GM10847 (cell line): ENCODE measurements around the gene C19orf25.

Experiments
- POLR2A ChIP-seq: IDR thresholded peaks from 2 replicates; pipeline ENCODE4 v1.6.1; 2011; ENCODE audit not compliant: insufficient read length; ENCODE audit errors: extremely low read depth

The C19orf25 gene

DNA sequence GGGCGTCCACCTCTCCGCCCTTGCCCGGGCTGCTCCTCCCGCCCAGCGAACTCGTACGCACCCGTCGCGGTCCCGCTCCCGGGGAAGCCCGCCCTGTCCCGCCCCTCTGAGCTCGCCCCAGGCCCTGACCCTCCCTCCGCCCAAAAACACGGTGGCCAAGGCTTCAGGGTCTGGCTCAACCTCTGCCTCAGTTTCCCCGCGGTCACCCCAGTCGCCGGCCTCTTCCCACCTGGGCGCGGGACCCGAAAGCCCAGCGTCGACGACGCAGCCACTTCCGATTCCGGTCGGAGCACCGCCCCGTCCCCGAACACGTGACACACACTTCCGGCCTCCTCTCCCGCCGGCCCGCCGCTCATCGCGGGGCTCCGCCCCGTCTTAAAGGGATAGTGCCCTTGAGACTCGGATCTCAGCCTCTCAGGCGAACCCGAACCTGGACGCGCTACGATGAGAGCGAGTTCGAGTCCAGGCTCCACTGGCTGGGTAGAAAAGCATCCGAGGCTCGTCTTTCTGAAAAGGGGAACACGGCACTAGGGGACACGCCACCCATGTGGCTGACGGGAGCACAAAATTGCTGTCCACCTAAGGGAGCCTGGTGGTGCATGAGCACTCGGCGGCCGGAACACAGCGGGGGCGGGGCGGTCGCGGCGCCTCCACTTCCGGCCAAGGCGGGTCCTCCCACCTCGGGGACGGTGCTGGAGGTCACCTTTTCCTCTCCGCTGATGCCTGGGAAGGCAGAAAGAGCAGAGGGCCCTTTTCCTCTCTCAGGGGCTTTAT lies at the start of gene C19orf25:
Gene C19orf25 (minus strand): TSS at position 282 of the 774 bp plus-strand sequence. CDS start 312 bp downstream, outside the sequence.
- peak; percentile 93 for TF ChIP-seq POLR2A

DNA sequence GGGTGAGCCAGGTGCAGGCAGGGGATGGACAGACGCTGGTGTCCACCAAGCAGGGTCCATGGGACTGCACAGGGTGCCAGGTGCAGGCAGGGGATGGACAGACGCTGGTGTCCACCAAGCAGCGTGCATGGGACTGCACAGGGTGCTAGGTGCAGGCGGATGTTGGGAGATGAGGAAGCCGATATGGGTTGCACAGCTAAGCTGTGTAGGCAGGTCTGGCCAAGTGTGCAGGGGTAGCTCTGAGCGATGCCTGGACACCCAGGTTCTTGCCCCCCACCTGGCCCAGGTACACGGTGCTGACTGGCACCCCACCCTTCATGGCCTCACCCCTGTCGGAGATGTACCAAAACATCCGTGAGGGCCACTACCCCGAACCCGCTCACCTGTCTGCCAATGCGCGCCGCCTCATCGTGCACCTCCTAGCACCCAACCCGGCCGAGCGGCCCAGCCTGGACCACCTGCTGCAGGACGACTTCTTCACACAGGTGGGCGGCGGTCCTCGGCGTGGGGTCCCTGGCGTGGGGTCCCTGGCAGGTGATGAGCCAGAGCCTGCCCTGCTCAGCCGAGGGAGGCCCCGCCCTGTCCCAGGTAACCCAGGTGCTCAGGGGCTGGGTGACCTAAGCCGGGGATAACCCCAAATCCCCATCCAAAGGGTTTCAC lies 48.8 kb upstream of the C19orf25 start:
- no peak for TF ChIP-seq POLR2A

DNA sequence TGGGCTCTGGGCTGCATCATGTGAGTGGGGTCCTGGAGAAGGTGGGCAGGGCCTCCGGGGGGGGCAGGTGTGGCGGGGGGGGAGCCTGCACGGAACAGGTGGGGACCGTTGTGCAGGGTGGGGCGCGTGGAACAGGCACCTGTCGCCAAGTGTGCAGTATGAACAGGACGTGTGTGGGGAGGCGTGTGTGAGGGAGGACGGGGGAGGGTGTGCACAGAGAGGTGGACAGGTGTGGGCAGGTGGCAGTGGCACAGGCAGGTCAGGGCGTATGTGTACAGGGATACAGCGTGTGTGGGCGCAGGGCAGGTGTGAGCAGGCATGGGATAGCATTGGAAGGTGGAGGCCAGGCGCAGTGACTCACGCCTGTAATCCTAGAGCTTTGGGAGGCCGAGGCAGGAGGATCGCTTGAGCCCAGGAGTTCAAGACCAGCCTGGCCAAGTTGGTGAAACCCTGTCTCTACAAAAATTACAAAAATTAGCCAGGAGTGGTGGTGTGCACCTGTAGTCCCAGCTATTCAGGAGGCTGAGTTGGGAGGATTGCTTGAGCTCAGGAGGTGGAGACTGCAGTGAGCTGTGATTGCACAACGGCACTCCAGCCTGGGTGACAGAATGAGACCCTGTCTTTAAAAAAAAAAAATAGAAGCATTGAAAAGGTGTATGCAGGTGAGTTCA lies 48.1 kb upstream of the C19orf25 start:
- no peak for TF ChIP-seq POLR2A

DNA sequence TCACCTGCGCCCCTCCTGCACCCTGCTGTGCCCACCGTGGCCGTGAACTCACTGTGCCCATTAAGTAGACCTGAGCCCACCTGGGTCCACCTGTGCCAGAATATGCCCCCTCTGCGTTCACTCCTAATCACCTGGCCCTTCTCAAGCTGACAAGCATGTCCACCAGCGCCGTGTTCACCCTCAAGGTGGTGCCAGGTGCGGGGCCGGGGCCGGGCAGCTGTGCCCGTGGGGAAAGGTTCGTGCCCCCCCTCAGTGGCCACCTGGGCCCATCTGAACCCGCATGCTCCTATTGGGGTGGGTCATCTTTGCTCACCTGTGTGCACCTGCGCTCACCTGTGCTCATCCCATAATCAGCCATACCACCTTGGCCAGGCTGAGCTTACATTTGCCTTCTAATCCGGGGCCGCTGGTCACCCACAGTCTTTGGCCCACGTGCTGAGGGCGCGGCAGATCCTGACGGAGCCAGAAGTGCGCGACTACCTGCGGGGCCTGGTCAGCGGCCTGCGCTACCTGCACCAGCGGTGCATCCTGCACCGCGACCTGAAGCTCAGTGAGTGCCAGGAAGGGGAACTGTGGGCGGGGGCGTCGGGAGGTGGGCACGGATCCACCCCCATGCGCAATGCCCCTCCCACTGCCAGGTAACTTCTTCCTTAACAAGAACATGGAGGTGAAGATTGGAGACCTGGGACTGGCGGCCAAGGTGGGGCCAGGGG lies 47.2 kb upstream of the C19orf25 start:
- TF ChIP-seq POLR2A = no peak

DNA sequence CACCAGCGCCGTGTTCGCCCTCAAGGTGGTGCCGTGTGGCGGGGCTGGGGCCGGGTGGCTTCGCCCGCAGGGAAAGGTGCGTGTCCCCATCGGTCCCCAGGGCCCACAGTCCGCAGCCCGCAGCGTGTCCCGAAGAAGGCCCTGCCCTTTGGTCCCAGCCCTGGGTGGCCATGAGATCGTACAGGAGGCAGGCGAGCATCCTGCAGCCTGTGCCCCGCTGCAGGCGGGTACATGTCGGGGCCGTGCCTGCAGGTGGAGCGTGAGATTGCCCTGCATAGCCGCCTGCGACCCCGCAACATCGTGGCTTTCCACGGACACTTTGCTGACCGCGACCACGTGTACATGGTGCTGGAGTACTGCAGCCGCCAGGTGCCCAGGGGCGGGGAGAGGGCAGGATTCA lies 46.3 kb upstream of the C19orf25 start:
- no peak for TF ChIP-seq POLR2A

DNA sequence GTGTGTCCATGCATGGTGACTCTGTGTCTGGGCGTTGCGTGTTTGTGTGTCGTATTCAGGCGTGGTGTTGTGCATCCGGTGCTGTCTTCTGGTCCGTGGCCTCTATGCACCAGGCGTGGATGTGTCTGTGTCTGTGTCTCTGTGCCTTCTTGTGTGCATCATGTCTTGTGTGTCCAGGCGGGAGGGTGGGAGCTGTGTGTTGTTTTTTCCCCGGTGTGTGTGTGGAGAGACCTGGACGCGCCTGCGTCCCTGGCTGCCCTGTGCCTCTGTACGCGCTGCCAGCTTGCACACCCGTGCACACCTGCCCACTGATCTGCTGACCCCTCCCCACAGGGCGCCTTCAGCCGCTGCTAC lies 45.9 kb upstream of the C19orf25 start:
- TF ChIP-seq POLR2A = no peak

DNA sequence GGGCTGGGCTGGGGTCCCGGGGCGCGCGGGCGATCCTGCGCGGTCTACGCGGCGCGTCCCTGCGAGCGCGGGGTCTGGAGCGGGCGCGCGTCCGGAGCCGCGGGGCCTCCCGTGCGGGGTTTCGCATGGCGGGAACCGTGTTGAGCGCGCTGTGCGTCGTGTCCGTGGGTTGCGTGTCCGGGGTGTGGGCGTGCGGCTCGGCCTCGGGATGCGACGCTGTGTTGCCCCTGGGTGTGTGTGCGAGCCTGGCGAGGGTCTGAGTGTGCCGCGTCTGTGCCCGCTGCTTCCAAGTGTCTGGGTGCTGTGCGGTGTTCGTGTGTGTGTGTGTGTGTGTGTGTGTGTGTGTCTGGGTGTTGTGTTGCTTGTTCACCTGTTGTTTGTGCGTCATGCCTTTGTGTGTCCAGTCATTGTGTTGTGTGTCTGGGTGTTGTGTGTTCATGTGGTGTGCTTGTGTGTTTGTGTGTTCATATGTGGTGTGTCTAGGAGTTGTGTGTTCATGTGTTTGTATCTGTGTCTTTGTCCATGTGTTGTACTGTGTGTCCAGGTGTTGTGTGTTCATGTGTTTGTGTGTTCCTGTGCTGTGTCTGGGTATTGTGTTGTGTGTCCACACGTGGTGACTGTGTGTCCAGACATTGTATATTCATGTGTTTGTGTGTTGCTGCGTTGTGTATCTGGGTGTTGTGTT lies 45.4 kb upstream of the C19orf25 start:
- no peak for TF ChIP-seq POLR2A

DNA sequence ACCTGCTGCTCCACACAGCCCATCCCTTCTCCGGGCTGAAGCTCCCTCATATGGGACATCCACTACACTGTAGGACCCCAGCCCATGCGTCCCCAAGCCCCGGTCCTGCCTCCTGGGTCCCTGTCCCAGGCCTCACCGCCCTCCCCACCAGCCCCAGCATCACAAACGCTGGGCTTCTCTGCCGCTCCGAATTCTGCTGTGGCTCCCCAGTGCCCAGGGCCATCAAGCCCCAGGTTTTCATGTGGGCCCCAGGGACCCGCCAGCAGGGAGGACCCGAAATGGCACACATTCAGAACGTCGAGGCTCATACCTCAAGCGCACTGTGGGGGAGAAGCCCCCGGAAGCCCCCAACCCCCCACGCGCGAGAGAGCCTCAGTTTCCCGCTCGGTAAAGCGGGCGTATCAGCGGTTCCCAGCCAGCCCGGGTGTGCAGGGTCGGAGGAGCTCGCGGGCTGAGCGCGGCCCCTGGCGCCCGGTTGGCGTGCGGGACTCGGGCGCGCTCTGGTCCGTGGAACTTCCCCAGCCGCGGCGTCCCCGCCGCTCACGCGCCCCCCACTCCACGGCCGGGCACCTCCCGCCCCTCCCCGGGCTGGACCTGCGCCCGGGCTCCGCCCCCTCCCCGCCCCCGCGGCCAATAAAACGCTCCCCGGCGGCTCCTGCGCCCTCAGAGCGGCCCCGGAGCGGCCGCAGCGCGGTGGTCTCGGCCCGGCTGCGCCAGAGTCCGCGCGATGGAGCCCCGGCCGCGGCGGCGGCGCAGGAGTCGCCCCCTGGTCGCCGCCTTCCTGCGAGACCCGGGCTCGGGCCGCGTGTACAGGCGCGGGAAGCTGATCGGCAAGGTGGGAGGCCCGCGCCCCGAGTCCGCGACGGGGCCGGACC lies 44.6 kb upstream of the C19orf25 start, which contains the start of gene PLK5:
Gene PLK5 (plus strand): TSS at position 666 of the 875 bp plus-strand sequence. CDS start 2,920 bp downstream, outside the sequence.
- TF ChIP-seq POLR2A = no peak

DNA sequence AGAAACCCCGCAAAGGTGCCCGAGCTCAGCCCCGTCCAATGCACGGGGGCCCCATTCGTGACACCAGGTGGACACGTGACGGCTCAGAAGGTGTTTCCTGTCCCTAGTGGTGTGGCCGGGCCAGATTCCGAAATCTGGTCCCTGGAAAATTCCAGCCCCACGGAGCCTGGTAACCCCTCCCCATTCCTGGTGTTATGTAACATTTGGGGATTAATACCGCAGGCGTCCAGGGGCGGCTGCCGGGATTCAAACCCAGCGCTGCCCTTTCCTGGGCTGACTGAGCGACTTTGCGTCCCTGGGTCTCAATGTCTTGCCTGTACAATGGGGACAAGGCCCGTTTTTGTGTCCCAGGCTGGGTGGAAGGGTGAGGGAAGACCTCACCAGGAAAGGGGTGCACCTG lies 43.8 kb upstream of the C19orf25 start:
- TF ChIP-seq POLR2A = no peak

DNA sequence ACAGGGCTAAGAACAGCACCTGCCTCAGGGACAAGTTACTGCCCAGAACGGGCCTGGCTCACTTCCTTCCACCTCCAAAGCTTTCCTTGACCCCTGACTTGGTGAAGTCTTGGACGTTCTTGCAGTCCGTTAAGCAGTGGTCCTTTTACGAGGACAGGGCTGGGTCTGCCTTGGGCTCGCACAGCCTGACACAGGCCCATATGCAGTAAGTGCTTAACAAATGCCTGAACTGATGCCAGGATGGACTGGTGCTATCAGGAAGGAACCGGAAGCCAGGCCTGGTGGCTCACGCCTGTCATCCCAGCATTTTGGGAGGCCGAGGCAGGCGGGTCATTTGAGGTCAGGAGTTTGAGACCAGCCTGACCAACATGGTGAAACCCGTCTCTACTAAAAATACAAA lies 43.0 kb upstream of the C19orf25 start:
- no peak for TF ChIP-seq POLR2A

DNA sequence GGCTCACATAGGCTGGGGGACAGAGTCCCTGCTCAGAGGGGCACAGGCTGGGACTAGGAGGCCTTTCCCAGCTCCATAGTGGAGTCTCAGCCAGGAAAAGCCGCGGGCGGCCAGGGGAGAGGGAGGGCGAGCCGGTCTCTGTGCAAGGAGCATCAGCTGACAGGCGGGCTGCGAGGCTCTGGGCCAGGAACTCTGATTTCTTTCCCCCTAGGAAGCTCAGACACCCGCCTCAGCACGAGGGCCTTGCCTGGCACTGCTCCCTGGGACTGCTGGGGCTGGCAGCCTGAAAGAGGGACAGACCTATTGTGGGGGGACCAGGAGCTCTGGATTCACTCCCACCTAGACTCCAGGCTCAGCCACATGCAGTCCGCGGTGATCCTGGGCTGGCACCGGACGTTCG lies 42.6 kb upstream of the C19orf25 start:
- no peak for TF ChIP-seq POLR2A

DNA sequence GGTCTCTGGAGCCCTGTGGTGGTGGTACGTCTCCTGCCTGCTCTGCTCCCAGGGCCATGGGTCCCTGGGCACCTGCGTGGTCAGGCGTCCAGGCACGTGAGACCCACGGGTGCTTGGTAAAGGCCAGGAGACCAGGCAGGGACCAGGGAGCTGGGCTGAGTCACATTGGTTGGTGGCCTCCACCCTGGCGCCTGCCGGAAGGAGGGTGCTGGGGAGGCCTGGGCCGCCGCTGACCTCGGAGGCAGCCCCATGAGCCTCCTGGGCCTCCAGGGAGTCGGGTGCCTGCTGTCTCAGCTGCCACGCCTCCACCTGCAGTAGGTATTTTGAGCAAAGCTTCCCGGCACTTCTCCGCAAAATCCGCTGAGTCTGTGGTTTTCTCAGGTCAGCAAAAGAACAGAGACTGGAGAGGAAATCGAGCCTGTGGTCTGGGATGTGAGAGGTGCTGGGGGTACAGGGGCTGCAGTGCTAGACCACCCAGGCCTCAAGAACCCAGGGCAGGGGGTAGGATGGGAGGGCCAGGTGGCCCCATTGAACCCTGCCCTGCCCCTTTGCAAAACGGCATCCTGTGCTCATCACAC lies 41.3 kb upstream of the C19orf25 start:
- no peak for TF ChIP-seq POLR2A

DNA sequence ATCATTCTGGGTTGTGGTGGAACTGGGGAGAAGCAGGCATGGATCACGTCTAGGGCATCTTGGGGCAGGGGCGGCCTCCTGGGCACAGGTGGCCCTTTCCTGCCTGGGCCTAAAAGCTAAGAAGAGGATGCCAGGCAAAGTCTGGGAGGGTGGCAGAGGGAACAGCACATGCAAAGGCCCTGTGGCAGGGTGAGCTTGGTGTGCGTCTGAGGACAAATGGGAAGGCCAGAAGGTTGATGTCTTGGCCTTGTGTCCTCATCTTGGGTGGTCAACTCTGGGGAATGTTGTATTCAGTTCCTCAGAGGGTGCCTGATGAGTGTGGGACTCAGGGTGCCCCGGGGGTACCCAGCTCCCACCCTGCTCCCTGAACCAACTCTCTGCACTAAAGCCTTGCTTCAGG lies 39.5 kb upstream of the C19orf25 start:
- no peak for TF ChIP-seq POLR2A

DNA sequence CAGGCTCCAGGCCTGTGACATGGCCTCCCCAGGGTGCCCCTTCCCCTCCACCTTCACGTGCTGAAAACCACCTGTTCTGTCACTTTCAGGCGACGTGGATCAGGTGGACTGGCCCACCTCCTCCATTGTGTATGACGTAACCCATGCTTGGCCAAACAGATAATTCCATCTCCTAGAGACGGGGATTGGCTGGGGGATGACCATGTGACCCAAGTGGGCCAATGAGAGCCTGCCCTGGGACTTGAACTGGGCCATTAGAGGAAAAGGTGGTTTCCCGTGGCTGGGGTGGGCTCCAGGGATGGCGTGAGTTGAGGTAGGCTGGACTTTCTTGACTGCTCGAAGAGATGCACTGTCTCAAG lies 37.4 kb upstream of the C19orf25 start:
- no peak for TF ChIP-seq POLR2A
